ENCODE results near the gene CCDC150.
"Not testable (repeated sequence)": the region's sequence is repeated elsewhere in the genome, so short reads cannot be mapped to it uniquely, and the experiment has no call there.

Gene CCDC150

GRCh38 chr2:196639180-196640030, at the start of gene CCDC150:
TSS of gene CCDC150 (plus strand) at chr2:196639715. CDS start at chr2:196639767, 52 bp downstream.
- DNase-seq (ENCODE audit: low read depth), result peak; percentile 89

- no peak for DNase-seq (ENCODE audit: low read depth)
Measured at GRCh38 chr2:196590286-196590685, 49.2 kb upstream of the CCDC150 start.

- no peak for DNase-seq (ENCODE audit: low read depth)
Measured at GRCh38 chr2:196591004-196591403, 48.5 kb upstream of the CCDC150 start.

- no peak for DNase-seq (ENCODE audit: low read depth)
Measured at GRCh38 chr2:196591621-196592022, 47.9 kb upstream of the CCDC150 start.

DNA sequence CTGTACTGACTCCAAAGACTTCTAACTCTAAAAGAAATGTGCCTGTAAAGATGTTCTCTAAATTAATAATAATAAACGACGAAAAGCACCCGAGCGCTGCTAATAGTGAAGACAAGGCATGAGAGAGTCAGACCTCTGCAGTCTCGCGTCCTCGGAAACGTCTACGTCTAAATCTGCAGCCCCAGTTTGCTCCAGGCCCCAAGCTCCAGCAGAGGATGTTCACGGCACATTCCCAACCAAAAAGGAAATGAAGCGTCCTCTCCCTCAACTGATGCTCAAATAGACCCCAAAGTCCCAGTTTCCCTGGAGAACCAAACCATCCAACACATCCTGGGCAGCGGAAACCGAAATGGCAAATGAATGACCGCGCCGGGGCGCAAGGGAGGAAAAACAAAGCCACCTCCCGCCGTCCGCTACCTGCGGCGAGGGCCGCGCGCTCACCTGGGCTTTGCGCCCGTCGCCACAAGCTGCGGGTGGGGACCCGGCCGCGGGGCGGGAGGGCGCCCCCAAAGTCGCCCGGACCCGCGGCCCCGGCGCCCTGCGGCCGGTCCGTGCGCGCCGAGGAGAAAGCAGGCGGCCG, 47.1 kb upstream of the CCDC150 start:
- DNase-seq (ENCODE audit: low read depth), result no peak

GRCh38 chr2:196592911-196593881, 46.3 kb upstream of the CCDC150 start, which contains the start of gene HECW2:
TSS of gene HECW2 (minus strand) at chr2:196593554.
- DNase-seq (ENCODE audit: low read depth), result peak; percentile 4

- DNase-seq (ENCODE audit: low read depth), result no peak
Measured at GRCh38 chr2:196594158-196594557, 45.4 kb upstream of the CCDC150 start.

DNA sequence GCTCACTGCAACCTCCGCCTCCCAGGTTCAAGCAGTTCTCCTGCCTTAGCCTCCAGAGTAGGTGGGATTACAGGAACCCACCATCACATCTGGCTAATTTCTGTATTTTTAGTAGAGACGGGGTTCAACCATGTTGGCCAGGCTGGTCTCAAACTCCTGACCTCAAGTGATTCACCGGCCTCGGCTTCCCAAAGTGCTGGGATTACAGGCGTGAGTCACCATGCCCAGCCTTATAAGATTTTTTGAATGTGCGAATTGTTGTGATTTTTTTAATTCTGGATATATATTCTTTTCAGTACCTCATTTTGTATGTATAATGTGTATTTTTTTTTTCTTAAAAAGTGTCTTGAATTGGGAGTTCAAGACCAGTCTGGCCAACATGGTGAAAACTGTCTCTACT, 42.0 kb upstream of the CCDC150 start:
- no peak for DNase-seq (ENCODE audit: low read depth)

GRCh38 chr2:196598412-196598811, 41.1 kb upstream of the CCDC150 start:
- DNase-seq (ENCODE audit: low read depth), result no peak

- DNase-seq (ENCODE audit: low read depth), result no peak
Measured at GRCh38 chr2:196598846-196599245, 40.7 kb upstream of the CCDC150 start.

DNA sequence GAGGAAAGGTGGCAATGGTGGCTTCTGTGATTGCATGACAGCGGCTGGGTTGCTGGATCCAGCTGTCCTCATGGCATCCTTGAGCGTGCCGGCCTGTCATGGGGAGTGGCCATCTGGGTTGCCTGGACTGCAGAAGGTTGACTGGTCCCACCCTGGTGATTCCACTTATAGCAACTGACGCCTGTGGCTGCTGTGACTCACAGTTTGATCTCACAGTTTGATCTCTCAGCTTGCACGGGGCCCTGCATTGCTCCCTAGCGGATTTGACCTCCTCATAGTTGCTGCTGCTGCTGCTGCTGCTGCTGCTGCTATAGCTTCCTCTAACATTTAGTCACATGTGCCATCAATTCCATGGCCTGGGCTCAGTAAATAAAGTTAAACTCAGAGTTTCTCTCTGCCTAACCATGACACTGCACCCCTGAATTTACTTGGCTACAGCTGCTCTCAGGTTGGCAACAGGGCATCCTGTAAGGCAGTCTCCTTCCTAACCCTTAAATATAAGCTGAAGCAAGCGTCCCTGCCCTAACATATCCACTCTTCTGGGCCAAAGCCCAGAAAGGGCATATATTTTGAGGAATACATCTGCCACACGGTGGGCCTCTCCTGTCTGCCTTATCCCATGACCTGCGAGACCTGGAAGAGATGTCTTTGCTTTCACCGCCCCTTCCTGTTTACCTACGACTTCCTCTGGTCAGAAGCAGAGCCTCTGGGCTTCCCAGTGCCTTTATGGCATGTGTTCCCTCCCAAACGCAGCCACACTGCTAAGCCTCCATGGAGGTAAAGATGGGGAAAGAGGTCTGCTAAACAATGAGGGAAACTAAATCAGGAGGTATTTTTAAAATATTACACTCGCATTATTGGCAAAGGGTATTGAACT, 37.8 kb upstream of the CCDC150 start:
- no peak for DNase-seq (ENCODE audit: low read depth)

- DNase-seq (ENCODE audit: low read depth), result no peak
Measured at GRCh38 chr2:196604196-196604595, 35.3 kb upstream of the CCDC150 start.

DNA sequence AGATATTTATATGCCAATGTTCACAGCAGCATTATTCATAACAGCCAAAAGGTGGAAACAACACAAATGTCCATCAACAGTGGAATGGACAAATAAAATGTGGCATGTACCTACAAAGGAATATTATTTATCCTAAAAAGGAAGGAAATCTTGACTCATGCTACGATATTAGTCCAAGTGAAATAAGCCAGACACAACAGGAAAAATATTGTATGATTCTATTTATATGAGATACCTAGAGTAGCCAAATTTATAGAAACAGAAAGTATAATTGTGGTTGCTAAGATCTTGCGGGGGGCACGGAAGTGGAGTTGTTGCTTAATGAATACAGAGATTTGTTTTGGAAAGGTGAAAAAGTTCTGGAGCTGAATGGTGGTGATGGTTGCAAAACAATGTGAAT, 33.0 kb upstream of the CCDC150 start:
- DNase-seq (ENCODE audit: low read depth), result no peak

DNA sequence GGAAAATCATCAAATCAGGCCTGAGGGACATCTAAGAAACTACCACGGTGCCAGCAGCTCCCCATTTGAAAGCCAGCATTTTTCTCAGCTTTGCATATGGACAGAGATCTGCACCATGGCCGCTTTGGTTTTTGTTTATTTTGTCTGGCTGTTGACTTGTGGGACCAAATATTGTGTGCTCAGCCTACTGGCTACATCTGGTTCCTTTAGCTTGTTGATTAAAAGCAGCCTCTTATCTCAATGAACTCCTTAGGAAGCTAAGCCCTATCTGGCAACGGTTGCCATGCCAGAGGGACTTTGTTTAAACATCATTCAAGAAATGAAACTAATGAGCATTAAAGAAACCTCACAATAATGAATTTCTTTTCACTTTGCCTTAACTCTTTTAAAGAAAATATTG, 32.4 kb upstream of the CCDC150 start:
- DNase-seq (ENCODE audit: low read depth), result no peak

DNA sequence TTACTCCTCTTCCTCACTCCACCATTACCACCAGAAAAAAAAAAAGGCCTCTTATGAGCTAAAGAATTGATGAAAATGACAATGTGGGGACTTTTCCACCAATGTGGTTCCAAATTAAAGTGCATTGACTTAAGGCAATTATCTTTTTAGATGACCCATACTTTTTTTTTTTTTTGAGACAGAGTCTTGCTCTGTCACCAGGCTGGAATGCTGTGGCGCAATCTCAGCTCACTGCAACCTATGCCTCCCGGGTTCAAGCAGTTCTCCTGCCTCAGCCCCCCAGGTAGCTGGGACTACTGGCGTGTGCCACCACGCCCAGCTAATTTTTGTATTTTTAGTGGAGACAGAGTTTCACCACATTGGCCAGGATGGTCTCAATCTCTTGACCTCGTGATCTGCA, 31.6 kb upstream of the CCDC150 start:
- not testable (repeated sequence) for DNase-seq (ENCODE audit: low read depth)

DNA sequence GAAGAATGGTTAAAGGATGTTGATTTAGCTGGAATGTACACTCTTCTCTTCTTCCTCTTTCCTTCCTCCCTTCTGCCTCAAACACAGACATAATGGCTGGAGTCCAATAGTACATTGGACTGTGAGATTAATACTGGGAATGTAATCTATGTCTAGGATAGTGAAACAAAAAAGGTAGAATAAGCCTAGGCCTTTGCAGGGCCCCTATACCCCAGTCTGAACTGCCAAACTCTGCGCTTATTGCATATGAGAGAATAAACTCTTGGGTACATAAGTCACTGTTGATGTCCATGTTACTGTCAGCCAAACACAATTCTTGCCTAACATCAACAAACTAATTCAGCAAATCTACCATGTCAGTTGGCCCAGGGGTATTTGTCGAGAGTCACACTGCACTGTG, 29.7 kb upstream of the CCDC150 start:
- no peak for DNase-seq (ENCODE audit: low read depth)

DNA sequence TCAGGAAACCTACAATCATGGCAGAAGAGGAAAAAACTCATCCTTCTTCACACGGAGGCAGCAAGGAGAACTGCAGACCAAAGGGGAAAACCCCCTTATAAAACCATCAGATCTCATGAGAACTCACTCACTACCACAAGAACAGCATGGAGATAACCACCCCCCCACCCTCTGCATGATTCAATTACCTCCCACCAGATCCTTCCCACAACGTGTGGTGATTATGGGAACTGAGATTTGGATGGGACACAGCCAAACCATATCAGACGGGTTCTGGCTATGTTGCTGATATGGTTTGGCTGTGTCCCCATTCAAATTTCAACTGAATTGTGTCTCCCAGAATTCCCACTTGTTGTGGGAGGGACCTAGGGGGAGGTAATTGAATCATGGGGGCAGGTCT, 28.7 kb upstream of the CCDC150 start:
- no peak for DNase-seq (ENCODE audit: low read depth)

GRCh38 chr2:196613302-196613701, 26.2 kb upstream of the CCDC150 start:
- no peak for DNase-seq (ENCODE audit: low read depth)

GRCh38 chr2:196617430-196617829, 22.1 kb upstream of the CCDC150 start:
- DNase-seq (ENCODE audit: low read depth), result no peak

GRCh38 chr2:196618661-196619060, 20.9 kb upstream of the CCDC150 start:
- no peak for DNase-seq (ENCODE audit: low read depth)

GRCh38 chr2:196630531-196630930, 9.0 kb upstream of the CCDC150 start:
- DNase-seq (ENCODE audit: low read depth), result no peak
